Ovary (tissue), 9 donors: ENCODE measurements around the gene LIMS2. TPM values are rescaled to one million over a fixed set of nuclear protein-coding genes. Genes with fewer than 3 reads are reported as not detected.

Experiments
- DNase-seq, 5 donors: peaks; one replicate each; pipeline ENCODE4 v3.0.0-alpha.2; 2019 to 2020
- H3K27ac ChIP-seq, 2 donors: fragments of 200-600 bp; one replicate each; pipeline versions ENCODE4 v1.5.1 to v1.8.0; 2019 to 2022
- H3K27me3 ChIP-seq: fragments of 200-600 bp; one replicate; pipeline ENCODE4 v1.8.0; 2022
- H3K36me3 ChIP-seq: fragments of 200-600 bp; sonication (generic); one replicate; pipeline ENCODE4 v1.5.1; 2019
- H3K4me1 ChIP-seq: one replicate; pipeline ENCODE4 v1.8.1; 2013; ENCODE audit warnings: mild to moderate bottlenecking, moderate library complexity; ENCODE audit not compliant: insufficient read depth
- H3K4me3 ChIP-seq: fragments of 200-600 bp; sonication (generic); one replicate; pipeline ENCODE4 v1.5.1; 2017
- H3K9me3 ChIP-seq, 2 donors: fragments of 200-600 bp in 1 of 2; sonication (generic) in 1 of 2; one replicate each; pipeline versions ENCODE4 v1.5.1 to v1.8.1; 2013 to 2019; ENCODE audit warnings: mild to moderate bottlenecking in 1 of 2, moderate library complexity in 1 of 2
- EP300 ChIP-seq: sonication (generic); formaldehyde crosslinking; IDR thresholded peaks from one replicate; pipeline ENCODE4 v1.6.1; 2017; ENCODE audit warnings: antibody characterized with exemption
- POLR2A ChIP-seq: fragments of 450-650 bp; IDR thresholded peaks from one replicate; pipeline ENCODE4 v1.6.1; 2017; ENCODE audit warnings: antibody characterized with exemption, mild to moderate bottlenecking, moderate library complexity
- WGBS, 3 donors: extraction: QIAGEN DNeasy Blood & Tissue Kit in 1 of 3; methylation state at CpG; one replicate each; pipeline versions ENCODE4 v1.1.5 to v1.1.7; 2013 to 2017; 5-methylcytosine and 5-hydroxymethylcytosine counted together
- intact Hi-C, 4 donors: fragments of 100-400 bp; cut with DNase I; formaldehyde crosslinking; loops; one replicate each; pipeline versions ENCODE4 v1.11.0 to v1.15.1; 2022 to 2023
- polyA plus RNA-seq, 2 donors: library from polyadenylated mRNA; stranded (reverse); fragments of 200-250 nt in 1 of 2; fragments of 350-450 nt in 1 of 2; fragmentation: Illumina TruSeq in 1 of 2; extraction: RNeasy Lipid Tissue Mini Kit (QIAGEN cat#74804) in 1 of 2; gene quantifications; one replicate each; pipeline ENCODE4 v1.2.3, GENCODE V29; 2013 to 2014
- total RNA-seq, 7 donors: library from RNA; depleted of rRNA in 2 of 7; stranded (reverse); fragments of >200 nt in 2 of 7; fragmentation: NEBNext Ultra II Directional in 3 of 7; extraction: Animal tissue kit (Norgen Biotek cat#: 25700) in 3 of 7; gene quantifications; one replicate each; pipeline versions ENCODE4 v1.1.0 to v1.2.4, GENCODE V29; 2016 to 2023
- TF ChIP-seq, protein P1 (sequence below), 3 donors: fragments of 450-650 bp in 2 of 3; fragments of 200-600 bp in 1 of 3; IDR thresholded peaks; one replicate each; pipeline versions ENCODE4 v1.5.1 to v1.8.0; 2016 to 2022; ENCODE audit warnings: antibody characterized with exemption in 3 of 3, mild to moderate bottlenecking in 1 of 3
- donor health status: DM: no; HTN: no; CAD: no; lungs with moderate emphysema.
- donor health status: DM: no; HTN: no; CAD: no.
- donor health status: Bipolar disorder and iron deficiency.
- donor health status: DM: yes; HTN: yes; CAD: no.
- donor health status: DM: no; HTN: no; CAD: no.
- donor health status: DM: yes; HTN: yes; CAD: no.

The LIMS2 gene
- total and polyA plus RNA-seq, 9 donors = 3.8 to 70.4 (median 19.1) TPM

DNA sequence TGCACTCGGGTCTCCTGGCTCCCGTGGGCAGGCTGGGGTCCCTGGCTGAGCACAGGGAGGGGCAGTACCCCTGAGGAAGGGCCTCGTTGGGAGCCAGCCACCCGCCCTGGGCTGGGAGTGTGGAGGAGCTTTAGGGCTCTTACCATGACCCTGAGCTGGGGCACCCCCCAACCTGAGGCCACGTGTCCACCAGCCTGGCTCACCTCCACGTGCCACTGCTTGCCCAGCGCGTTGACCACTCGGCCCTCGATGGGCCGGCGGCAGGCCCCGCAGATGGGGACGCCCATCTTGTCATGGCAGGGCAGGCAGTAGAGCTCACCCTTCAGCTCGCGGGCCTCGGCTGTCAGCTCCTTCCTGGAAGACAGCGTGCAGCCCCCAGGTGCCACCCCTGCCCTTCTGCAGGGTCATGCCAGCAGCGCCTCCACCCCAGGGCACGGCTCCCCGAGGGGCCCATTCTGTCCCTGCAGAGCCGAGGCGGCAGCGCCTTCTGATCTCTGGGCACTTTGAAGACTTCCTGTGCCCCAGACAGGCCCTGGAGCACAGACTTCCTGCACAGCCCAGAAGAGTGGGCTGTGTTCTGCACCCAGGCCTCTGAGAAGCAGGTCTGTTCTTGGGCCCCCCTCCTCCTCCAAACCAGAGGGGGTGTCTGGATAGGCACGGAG, 33.4 kb downstream of the LIMS2 start:
- intact Hi-C loops = loop anchor here in 2 of 4 donors (5.0 to 10.0 kb wide), 2 partner anchors 107 to 1985 kb away; partner anchors contain the start of gene MYO7B (in 1 of the 2)
- Histone ChIP-seq H3K9me3 (no peaks in the 10 kb centered on the region), H3K27me3 (no peaks in the 10 kb centered on the region), H3K36me3 (no peaks in the 10 kb centered on the region), H3K4me1 (peaks cover 4% of the 10 kb centered on the region), H3K27ac (no peak overlapping the region), H3K4me3 (no peak overlapping the region)
- TF ChIP-seq POLR2A (no peak), EP300 (no peak)
- TF ChIP-seq, protein P1, sequence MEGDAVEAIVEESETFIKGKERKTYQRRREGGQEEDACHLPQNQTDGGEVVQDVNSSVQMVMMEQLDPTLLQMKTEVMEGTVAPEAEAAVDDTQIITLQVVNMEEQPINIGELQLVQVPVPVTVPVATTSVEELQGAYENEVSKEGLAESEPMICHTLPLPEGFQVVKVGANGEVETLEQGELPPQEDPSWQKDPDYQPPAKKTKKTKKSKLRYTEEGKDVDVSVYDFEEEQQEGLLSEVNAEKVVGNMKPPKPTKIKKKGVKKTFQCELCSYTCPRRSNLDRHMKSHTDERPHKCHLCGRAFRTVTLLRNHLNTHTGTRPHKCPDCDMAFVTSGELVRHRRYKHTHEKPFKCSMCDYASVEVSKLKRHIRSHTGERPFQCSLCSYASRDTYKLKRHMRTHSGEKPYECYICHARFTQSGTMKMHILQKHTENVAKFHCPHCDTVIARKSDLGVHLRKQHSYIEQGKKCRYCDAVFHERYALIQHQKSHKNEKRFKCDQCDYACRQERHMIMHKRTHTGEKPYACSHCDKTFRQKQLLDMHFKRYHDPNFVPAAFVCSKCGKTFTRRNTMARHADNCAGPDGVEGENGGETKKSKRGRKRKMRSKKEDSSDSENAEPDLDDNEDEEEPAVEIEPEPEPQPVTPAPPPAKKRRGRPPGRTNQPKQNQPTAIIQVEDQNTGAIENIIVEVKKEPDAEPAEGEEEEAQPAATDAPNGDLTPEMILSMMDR (IDR thresholded peaks at IDR 0.05) = no peak
- 85 to 86% (median 85%) methylated on average over 21 to 25 of the region's 25 CpGs for whole genome bisulfite sequencing, 3 donors
- no peak for DNase-seq

DNA sequence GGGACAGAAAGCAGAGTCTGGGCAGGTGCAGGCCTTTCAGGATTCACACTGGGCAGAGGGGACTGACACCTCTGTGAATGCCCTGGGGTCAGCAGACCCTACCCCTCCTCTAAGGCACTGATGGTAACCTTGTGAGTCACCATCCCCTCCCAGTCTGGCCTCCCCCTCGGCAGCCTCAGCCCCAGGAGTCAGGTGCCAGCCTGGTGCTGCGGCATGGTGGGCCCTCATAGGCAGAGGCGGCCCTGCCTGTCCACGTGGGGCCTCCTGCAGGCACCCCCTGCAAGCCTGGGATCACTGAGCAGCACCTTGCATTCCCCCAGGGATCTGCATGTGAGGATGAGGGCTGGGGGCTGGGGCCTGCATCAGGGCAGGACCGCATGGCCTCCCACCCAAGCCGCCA, 34.2 kb downstream of the LIMS2 start:
- DNase-seq = no peak
- 83 to 91% methylated on average over 6 of the region's 6 CpGs; no CpG with 5 or more reads in 1 of the 3 donors for WGBS, 3 donors
- H3K4me3 ChIP-seq = no peak overlapping the region
- H3K27ac ChIP-seq = no peak overlapping the region
- H3K4me1 ChIP-seq = peaks cover 4% of the 10 kb centered on the region
- no peak for TF ChIP-seq EP300
- TF ChIP-seq, protein P1 (IDR thresholded peaks at IDR 0.05) = no peak
- H3K27me3 ChIP-seq = no peaks in the 10 kb centered on the region
- H3K9me3 ChIP-seq = no peaks in the 10 kb centered on the region
- intact Hi-C loops = loop anchor here in 2 of 4 donors (5.0 to 10.0 kb wide), 2 partner anchors 106 to 1986 kb away; partner anchors contain the start of gene MYO7B (in 1 of the 2)
- no peaks in the 10 kb centered on the region for H3K36me3 ChIP-seq

DNA sequence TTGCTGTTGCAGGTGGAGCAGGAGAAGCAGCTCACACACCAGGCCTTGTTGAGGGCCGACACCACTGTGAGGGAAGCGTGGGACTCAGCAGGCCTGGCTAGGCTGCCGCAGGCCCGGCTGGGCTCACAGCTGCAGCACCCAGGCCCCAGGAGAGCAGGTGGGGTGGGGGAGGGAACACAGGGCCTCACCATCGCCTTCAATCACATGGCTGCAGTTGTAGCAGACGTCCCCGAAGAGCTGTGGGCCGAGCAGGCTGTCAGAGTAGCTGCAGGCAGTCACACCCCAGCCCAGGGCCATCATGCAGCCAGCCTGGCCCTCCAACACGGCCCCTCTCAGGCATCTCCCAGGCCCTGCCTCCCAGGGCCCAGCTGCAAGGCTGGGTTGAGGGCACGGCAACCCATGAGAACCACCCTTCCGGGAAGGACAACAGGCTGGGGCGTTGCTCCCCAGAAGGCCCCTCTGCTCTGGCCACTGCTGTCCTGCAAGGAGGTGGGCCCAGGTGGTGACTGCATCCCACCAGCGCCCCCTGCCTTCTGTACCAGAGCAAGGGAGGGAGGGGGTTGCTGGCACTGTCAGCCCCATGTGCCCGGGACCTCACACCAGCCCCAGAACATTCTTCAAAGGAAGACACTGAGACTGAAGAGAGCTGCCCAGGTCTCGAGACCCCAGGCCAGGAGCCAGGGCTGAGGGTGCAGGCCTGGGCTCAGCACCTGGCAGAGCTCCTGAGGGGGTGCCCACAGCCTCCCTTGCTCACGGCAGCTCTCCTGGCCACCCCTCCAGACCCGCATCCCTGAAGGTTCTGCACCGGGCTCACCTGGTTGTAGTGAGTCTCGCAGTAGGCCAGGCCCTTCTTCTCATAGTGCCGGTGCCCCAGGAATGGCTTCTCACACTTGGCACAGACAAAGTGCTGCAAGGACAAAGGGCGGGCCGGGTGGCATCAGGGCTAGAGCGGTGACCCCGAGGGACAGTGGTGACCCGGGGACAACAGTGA, 35.0 kb downstream of the LIMS2 start:
- no peak overlapping the region for H3K27ac ChIP-seq

DNA sequence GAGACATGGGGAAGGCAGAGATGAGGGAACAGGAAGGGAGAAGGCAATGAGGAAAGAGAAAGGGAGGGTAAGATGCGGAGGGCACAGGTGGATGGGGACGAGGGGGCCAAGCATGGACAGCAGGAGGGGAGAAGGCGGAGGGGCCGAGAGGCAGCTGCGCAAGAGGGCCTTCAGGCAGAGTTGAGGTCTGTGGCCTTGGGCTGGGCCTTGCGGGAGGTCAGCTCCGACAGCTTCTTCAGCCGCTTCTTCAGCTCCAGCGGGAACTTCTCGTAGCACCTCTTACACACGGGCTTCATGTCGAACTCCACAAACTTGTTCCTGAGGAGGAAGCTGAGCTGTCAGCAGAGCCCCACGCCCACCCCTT, 36.2 kb downstream of the LIMS2 start:
- H3K9me3 ChIP-seq = no peaks in the 10 kb centered on the region
- H3K4me3 ChIP-seq = no peak overlapping the region
- H3K27ac ChIP-seq = no peak overlapping the region
- intact Hi-C loops = no loop called here
- no peak for DNase-seq
- no peaks in the 10 kb centered on the region for H3K36me3 ChIP-seq
- WGBS, 3 donors = 91 to 95% (median 92%) methylated on average over 13 of the region's 13 CpGs
- H3K4me1 ChIP-seq = peaks cover 4% of the 10 kb centered on the region
- no peaks in the 10 kb centered on the region for H3K27me3 ChIP-seq
- TF ChIP-seq EP300 = no peak

More for the DNA sequence above, 35.0 kb downstream of the LIMS2 start:
- no peaks in the 10 kb centered on the region for H3K27me3 ChIP-seq
- no peak overlapping the region for H3K4me3 ChIP-seq
- peaks cover 4% of the 10 kb centered on the region for H3K4me1 ChIP-seq
- TF ChIP-seq POLR2A (no peak), EP300 (no peak)
- TF ChIP-seq, protein P1 (IDR thresholded peaks at IDR 0.05) = no peak
- no peaks in the 10 kb centered on the region for H3K9me3 ChIP-seq
- intact Hi-C loops = loop anchor here in 2 of 4 donors (5.0 to 10.0 kb wide), 2 partner anchors 106 to 1987 kb away; partner anchors contain the start of gene MYO7B (in 1 of the 2)
- no peaks in the 10 kb centered on the region for H3K36me3 ChIP-seq
- no peak for DNase-seq
- 87 to 90% (median 89%) methylated on average over 11 to 25 of the region's 25 CpGs for WGBS, 3 donors
